Ascending aorta (tissue), 2 donors: ENCODE measurements around the gene FLT3LG. TPM values are rescaled to one million over a fixed set of nuclear protein-coding genes. Genes with fewer than 3 reads are reported as not detected.

Experiments used
- DNase-seq, 2 donors: peaks; one replicate each; pipeline ENCODE4 v3.0.0-alpha.2; 2019; ENCODE audit warnings: low spot score in 2 of 2
- H3K27ac ChIP-seq, 2 donors: fragments of 200-600 bp; sonication (generic); one replicate each; pipeline ENCODE4 v1.5.1; 2016 to 2017; ENCODE audit warnings: mild to moderate bottlenecking in 1 of 2
- H3K27me3 ChIP-seq: fragments of 200-600 bp; sonication (generic); one replicate; pipeline ENCODE4 v1.5.1; 2017
- H3K36me3 ChIP-seq, 2 donors: fragments of 200-600 bp; sonication (generic); one replicate each; pipeline ENCODE4 v1.5.1; 2016
- H3K4me1 ChIP-seq, 2 donors: fragments of 200-600 bp; sonication (generic); one replicate each; pipeline ENCODE4 v1.5.1; 2016 to 2017; ENCODE audit warnings: mild to moderate bottlenecking in 1 of 2
- H3K4me3 ChIP-seq, 2 donors: fragments of 200-600 bp; sonication (generic); one replicate each; pipeline ENCODE4 v1.5.1; 2016 to 2017; ENCODE audit warnings: mild to moderate bottlenecking in 1 of 2
- H3K9me3 ChIP-seq, 2 donors: fragments of 200-600 bp; sonication (generic); one replicate each; pipeline ENCODE4 v1.5.1; 2016
- CTCF ChIP-seq, 3 experiments: fragments of 200-600 bp in 2 of 3; fragments of 450-650 bp in 1 of 3; sonication (generic) in 2 of 3; IDR thresholded peaks; one replicate each; pipeline ENCODE4 v1.5.1; 2016 to 2019; ENCODE audit warnings: antibody characterized with exemption in 3 of 3, mild to moderate bottlenecking in 1 of 3, moderate library complexity in 1 of 3
- intact Hi-C: fragments of 100-400 bp; cut with DNase I; formaldehyde crosslinking; loops from one replicate; pipeline ENCODE4 v1.15.1; 2023
- total RNA-seq: library from RNA; depleted of rRNA; stranded (reverse); fragments of >200 nt; gene quantifications from one replicate; pipeline ENCODE4 v1.1.0, GENCODE V29; 2016

FLT3LG gene
- total RNA-seq, 1 donor from 2014 or later: 37.3 TPM

GRCh38 chr19:49534632-49535385, 60.8 kb downstream of the FLT3LG start:
- no peak overlapping the region for H3K4me3 ChIP-seq
- H3K4me1 ChIP-seq: peaks cover 6 to 14% of the 10 kb centered on the region in 2 donors
- no peak for DNase-seq
- intact Hi-C loops: no loop called here
- H3K36me3 ChIP-seq: peaks cover 40 to 50% of the 10 kb centered on the region in 2 donors
- no peak for TF ChIP-seq CTCF (IDR thresholded peaks at IDR 0.05)
- H3K27me3 ChIP-seq: no peaks in the 10 kb centered on the region
- no peaks in the 10 kb centered on the region for H3K9me3 ChIP-seq
- no peak overlapping the region for H3K27ac ChIP-seq

Other genes with a start within 250 kb of the FLT3LG start
- 0.85 TPM for gene SLC6A16, start 149.0 kb upstream of the FLT3LG start, total RNA-seq
- gene CD37, start 138.8 kb upstream of the FLT3LG start, total RNA-seq: 15.6 TPM
- gene TEAD2, start 111.8 kb upstream of the FLT3LG start, total RNA-seq: 51.4 TPM
- gene DKKL1, start 110.3 kb upstream of the FLT3LG start, total RNA-seq: not detected
- not detected for gene KASH5, start 86.0 kb upstream of the FLT3LG start, total RNA-seq
- gene PTH2, start 50.8 kb upstream of the FLT3LG start, total RNA-seq: not detected
- gene GFY, start 48.8 kb upstream of the FLT3LG start, total RNA-seq: not detected
- 15.4 TPM for gene SLC17A7, start 32.7 kb upstream of the FLT3LG start, total RNA-seq
- gene PIH1D1, start 22.4 kb upstream of the FLT3LG start, total RNA-seq: 177 TPM
- 27.9 TPM for gene ALDH16A1, start 21.0 kb upstream of the FLT3LG start, total RNA-seq
- gene RPL13A, start 13.4 kb downstream of the FLT3LG start, total RNA-seq: 2,737 TPM
- 3,554 TPM for gene RPS11, start 22.2 kb downstream of the FLT3LG start, total RNA-seq
- 264 TPM for gene FCGRT, start 38.4 kb downstream of the FLT3LG start, total RNA-seq
- 116 TPM for gene RCN3, start 53.8 kb downstream of the FLT3LG start, total RNA-seq
- 85.3 TPM for gene NOSIP, start 106.3 kb downstream of the FLT3LG start, total RNA-seq
- gene PRRG2, start 107.1 kb downstream of the FLT3LG start, total RNA-seq: not detected
- 23.6 TPM for gene PRR12, start 117.0 kb downstream of the FLT3LG start, total RNA-seq
- 161 TPM for gene RRAS, start 165.9 kb downstream of the FLT3LG start, total RNA-seq
- gene SCAF1, start 168.0 kb downstream of the FLT3LG start, total RNA-seq: 72.2 TPM
- 75.9 TPM for gene IRF3, start 191.6 kb downstream of the FLT3LG start, total RNA-seq
- gene BCL2L12, start 191.7 kb downstream of the FLT3LG start, total RNA-seq: 0.64 TPM
- 271 TPM for gene PRMT1, start 203.1 kb downstream of the FLT3LG start, total RNA-seq
- gene ADM5, start 215.4 kb downstream of the FLT3LG start, total RNA-seq: 9.8 TPM
- 12.3 TPM for gene CPT1C, start 216.9 kb downstream of the FLT3LG start, total RNA-seq